Peyer's patch (tissue), 4 donors: ENCODE data around the gene RPS3.

ENCODE experiments used
- POLR2A ChIP-seq, 2 donors: fragments of 450-650 bp; IDR thresholded peaks; one replicate each; pipeline ENCODE4 v1.5.1; 2017; ENCODE audit warnings: antibody characterized with exemption in 2 of 2, mild to moderate bottlenecking in 2 of 2, moderate library complexity in 2 of 2
- TF ChIP-seq, protein P1 (sequence below), 6 experiments: fragments of 450-650 bp in 4 of 6; fragments of 200-600 bp in 2 of 6; sonication (generic) in 1 of 6; IDR thresholded peaks; one replicate each; pipeline ENCODE4 v1.5.1; 2017 to 2019; ENCODE audit warnings: antibody characterized with exemption in 6 of 6, mild to moderate bottlenecking in 3 of 6, moderate library complexity in 1 of 6

DNA sequence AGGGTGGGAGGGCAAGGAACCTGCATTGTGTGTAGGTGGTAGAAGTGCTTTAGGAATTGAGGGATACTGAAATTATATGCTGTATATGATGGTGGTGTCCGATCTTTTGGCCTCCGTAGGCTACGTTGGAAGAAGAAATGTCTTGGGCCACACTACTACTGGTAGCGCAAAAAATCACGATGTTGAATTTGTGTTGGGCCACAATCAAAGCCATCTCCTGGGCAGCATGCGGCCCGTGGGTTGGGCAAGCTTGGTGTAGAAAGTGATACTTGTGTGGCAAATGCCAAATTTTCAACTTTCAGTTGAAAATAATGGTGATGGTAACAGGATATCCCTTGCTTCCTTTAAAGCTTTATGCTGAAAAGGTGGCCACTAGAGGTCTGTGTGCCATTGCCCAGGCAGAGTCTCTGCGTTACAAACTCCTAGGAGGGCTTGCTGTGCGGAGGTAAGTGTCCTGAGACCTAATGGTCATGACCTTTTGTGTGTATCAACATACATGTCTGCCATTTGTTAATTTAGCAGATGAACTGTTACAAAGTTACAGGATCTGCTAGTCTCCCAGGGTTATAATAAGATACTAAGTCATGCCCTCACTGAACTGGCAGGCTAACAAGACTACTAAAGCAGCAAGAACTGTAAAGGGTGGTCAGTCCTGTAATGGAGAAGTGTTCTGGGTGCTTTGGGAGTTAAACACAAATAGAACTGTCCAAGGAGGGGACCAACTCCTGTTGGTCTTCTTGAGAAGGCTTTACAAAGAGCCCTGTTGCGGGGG, 2.9 kb downstream of the RPS3 start:
- TF ChIP-seq POLR2A (IDR thresholded peaks at IDR 0.05), result no peak
- TF ChIP-seq, protein P1, sequence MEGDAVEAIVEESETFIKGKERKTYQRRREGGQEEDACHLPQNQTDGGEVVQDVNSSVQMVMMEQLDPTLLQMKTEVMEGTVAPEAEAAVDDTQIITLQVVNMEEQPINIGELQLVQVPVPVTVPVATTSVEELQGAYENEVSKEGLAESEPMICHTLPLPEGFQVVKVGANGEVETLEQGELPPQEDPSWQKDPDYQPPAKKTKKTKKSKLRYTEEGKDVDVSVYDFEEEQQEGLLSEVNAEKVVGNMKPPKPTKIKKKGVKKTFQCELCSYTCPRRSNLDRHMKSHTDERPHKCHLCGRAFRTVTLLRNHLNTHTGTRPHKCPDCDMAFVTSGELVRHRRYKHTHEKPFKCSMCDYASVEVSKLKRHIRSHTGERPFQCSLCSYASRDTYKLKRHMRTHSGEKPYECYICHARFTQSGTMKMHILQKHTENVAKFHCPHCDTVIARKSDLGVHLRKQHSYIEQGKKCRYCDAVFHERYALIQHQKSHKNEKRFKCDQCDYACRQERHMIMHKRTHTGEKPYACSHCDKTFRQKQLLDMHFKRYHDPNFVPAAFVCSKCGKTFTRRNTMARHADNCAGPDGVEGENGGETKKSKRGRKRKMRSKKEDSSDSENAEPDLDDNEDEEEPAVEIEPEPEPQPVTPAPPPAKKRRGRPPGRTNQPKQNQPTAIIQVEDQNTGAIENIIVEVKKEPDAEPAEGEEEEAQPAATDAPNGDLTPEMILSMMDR (IDR thresholded peaks at IDR 0.05), result no peak
